K562 (cell line): ENCODE data around the gene LRRC8C. TPM values are rescaled to one million over a fixed set of nuclear protein-coding genes. Genes with fewer than 3 reads are reported as not detected.

Experiments
- ATAC-seq: fragments of 200-7000 bp; cut with Tn5 transposase; 3 replicates; pipeline ENCODE4 v1.9.1; 2020; ENCODE audit warnings: moderate library complexity
- BruUV-seq: library from RNA; stranded (reverse); fragments of 400-500 nt; replicated peaks from 2 replicates; lab custom pipeline; 2021; lab: Mats Ljungman, UMichigan
- CTCF ChIA-PET: fragments of 300-600 bp; formaldehyde crosslinking; extraction: SDS; loops from one replicate; lab custom pipeline; 2021; ENCODE audit warnings: low intra/inter-chr PET ratio; lab: Yijun Ruan, JAX
- POLR2A ChIA-PET: fragments of 300-600, 350-650 bp; sonication (Branson Sonifier 250); formaldehyde crosslinking; extraction: SDS; loops from one replicate; lab custom pipeline; 2021; ENCODE audit warnings: antibody characterized with exemption, inconsistent platforms; lab: Yijun Ruan, JAX
- DNase-seq, 4 experiments: peaks; one replicate each; pipeline versions ENCODE4 v3.0.0 to v3.0.0-alpha.2; 2011 to 2018; ENCODE audit warnings: low spot score in 3 of 4, mixed read lengths in 3 of 4; ENCODE audit errors: extremely low read depth in 1 of 4
- FAIRE-seq: peaks from 2 replicates; lab custom pipeline; 2011; peaks lifted over from hg19 to GRCh38; lab: Jason Lieb, UNC
- H2AFZ ChIP-seq: 2 replicates; pipeline ENCODE4 v1.6.0; 2011; ENCODE audit warnings: low read depth, low read length, control low read depth, inconsistent platforms
- H3K27ac ChIP-seq: fragments of 200-600 bp; 3 replicates; pipeline ENCODE4 v1.8.0; 2011; ENCODE audit warnings: low read depth, mild to moderate bottlenecking, control low read depth, inconsistent platforms, low read length, moderate library complexity, mixed read lengths; ENCODE audit errors: extremely low read depth
- H3K27me3 ChIP-seq, 2 experiments: fragments of 300-600 bp in 1 of 2; 2 replicates in 1 of 2; 3 replicates in 1 of 2; pipeline versions ENCODE4 v1.6.0 to v1.8.0; 2011; ENCODE audit warnings: inconsistent platforms in 2 of 2, low read length in 2 of 2, mild to moderate bottlenecking in 1 of 2, mixed read lengths in 1 of 2, moderate library complexity in 1 of 2; ENCODE audit not compliant: control insufficient read depth in 2 of 2, insufficient read depth in 2 of 2
- H3K36me3 ChIP-seq: fragments of 300-600 bp; 3 replicates; pipeline ENCODE4 v1.8.0; 2011; ENCODE audit warnings: mild to moderate bottlenecking, low read length, inconsistent platforms; ENCODE audit not compliant: control insufficient read depth, insufficient read depth
- H3K4me1 ChIP-seq, 2 experiments: fragments of 200-600 bp in 1 of 2; replicated peaks in 1 of 2; 2 replicates in 1 of 2; 3 replicates in 1 of 2; pipeline versions ENCODE4 v1.5.1 to v1.8.0; 2011; ENCODE audit warnings: inconsistent platforms in 2 of 2, low read length in 2 of 2, mild to moderate bottlenecking in 1 of 2, mixed read lengths in 1 of 2, moderate library complexity in 1 of 2; ENCODE audit not compliant: control insufficient read depth in 2 of 2, insufficient read depth in 2 of 2
- H3K4me2 ChIP-seq: 2 replicates; pipeline ENCODE4 v1.6.1; 2011; ENCODE audit warnings: low read length, control low read depth, inconsistent platforms, mixed read lengths; ENCODE audit not compliant: insufficient read depth
- H3K4me3 ChIP-seq: fragments of 200-600 bp; sonication (generic), shearing (Covaris generic); 2 replicates; pipeline ENCODE4 v1.5.1; 2016; ENCODE audit warnings: control low read depth, inconsistent platforms
- H3K79me2 ChIP-seq: fragments of 200-600 bp; 3 replicates; pipeline ENCODE4 v1.8.0; 2011; ENCODE audit warnings: low read length, inconsistent platforms; ENCODE audit not compliant: control insufficient read depth, insufficient read depth
- H3K9ac ChIP-seq, 2 experiments: 2 replicates each; pipeline versions ENCODE4 v1.6.0 to v1.6.1; 2011; ENCODE audit warnings: low read depth in 2 of 2, low read length in 2 of 2, control low read depth in 1 of 2, inconsistent platforms in 1 of 2, mild to moderate bottlenecking in 1 of 2, mixed read lengths in 1 of 2; ENCODE audit not compliant: insufficient read depth in 1 of 2
- H3K9me1 ChIP-seq: one replicate; pipeline ENCODE4 v1.6.0; 2011; ENCODE audit warnings: inconsistent platforms, mild to moderate bottlenecking, low read length, moderate library complexity; ENCODE audit not compliant: control insufficient read depth, insufficient read depth
- H3K9me3 ChIP-seq: replicated peaks from 2 replicates; pipeline ENCODE4 v1.5.1; 2011; ENCODE audit warnings: low read depth, low read length, inconsistent platforms; ENCODE audit not compliant: control insufficient read depth, insufficient read depth
- H4K20me1 ChIP-seq: replicated peaks from 2 replicates; pipeline ENCODE4 v1.6.1; 2011; ENCODE audit warnings: low read length, inconsistent platforms, mixed read lengths; ENCODE audit not compliant: control insufficient read depth, insufficient read depth
- MIER1 ChIP-seq: fragments of 450-650 bp; IDR thresholded peaks from 2 replicates; pipeline ENCODE4 v1.6.1; 2016; ENCODE audit warnings: antibody characterized with exemption, mild to moderate bottlenecking, low read depth
- RUNX1 ChIP-seq: sonication (generic); IDR thresholded peaks from 2 replicates; pipeline ENCODE4 v1.6.1; 2016; ENCODE audit warnings: antibody characterized with exemption, low read depth
- WGBS: fragments of 100-300 bp; shearing (Covaris generic); methylation state at CpG from one replicate; pipeline ENCODE4 v1.1.6; 2016; ENCODE audit warnings: low coverage, mixed read lengths; ENCODE audit not compliant: insufficient coverage; ENCODE audit errors: missing lambda C conversion rate; 5-methylcytosine and 5-hydroxymethylcytosine counted together
- in situ Hi-C: fragments of 300-500 bp; cut with MboI; formaldehyde crosslinking; loops from 4 replicates; pipeline ENCODE4 v1.15.0; 2018; ENCODE audit warnings: inconsistent platforms, mixed read lengths
- intact Hi-C: fragments of 100-400 bp; cut with micrococcal nuclease; formaldehyde crosslinking; loops from 2 replicates; pipeline ENCODE4 v1.14.2; 2022
- polyA plus RNA-seq, 8 experiments: library from polyadenylated mRNA; depleted of rRNA in 4 of 8; stranded (reverse) in 5 of 8; unstranded in 3 of 8; fragments of >200 nt; fragmentation: Nextera tagmentation in 2 of 8; fragmentation: Illumina TruSeq in 1 of 8; extraction: Ambion mirVana in 2 of 8; extraction: Trizol in 1 of 8; gene quantifications; 2 replicates each; pipeline versions ENCODE4 v1.2.1 to v1.2.3, GENCODE V29; 2011 to 2014; ENCODE audit warnings: inconsistent platforms in 1 of 8, missing spikeins in 1 of 8
- small RNA-seq: library from RNA; depleted of rRNA; stranded (forward); fragments of <200 nt; gene quantifications from one replicate; pipeline ENCODE3, GENCODE V24; 2014
- total RNA-seq, 7 experiments: library from RNA; depleted of rRNA in 6 of 7; stranded (reverse); fragments of >200 nt in 6 of 7; fragmentation: Illumina TruSeq in 2 of 7; extraction: Trizol in 2 of 7; gene quantifications; 2 replicates each; pipeline versions ENCODE4 v1.2.1 to v1.2.3, GENCODE V29; 2011 to 2021; ENCODE audit warnings: low replicate concordance in 1 of 7
- TF ChIP-seq, protein P1 (sequence below): fragments of 450-650 bp; IDR thresholded peaks from 2 replicates; pipeline ENCODE4 v1.6.1; 2014; ENCODE audit warnings: low read depth, mild to moderate bottlenecking, moderate library complexity, borderline replicate concordance

Gene LRRC8C
- total and polyA plus RNA-seq, 9 of the 15 experiments (the other 6 are each of a cell fraction or from before 2014, with no cell fraction given): 1.00 to 12.5 (median 4.5) TPM

DNA sequence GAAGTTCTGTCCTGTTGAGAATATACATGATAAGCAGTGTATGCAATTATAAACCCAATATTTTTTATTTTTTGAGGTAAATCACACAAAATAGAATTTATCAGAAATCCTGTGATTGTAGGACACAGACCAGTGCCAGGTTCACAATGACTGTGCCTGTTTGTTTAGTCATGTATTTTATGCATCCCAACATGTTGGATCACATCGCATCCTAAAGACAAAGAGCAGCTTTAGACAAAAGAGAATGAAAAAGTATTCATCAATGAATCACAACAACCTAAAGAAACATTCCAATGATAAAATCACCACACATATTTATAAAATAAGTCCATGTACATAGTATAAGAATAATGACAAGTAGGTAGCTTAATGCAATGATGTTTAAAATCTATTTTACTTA is 134.7 kb downstream of the LRRC8C start:
- FAIRE-seq (no peak), ATAC-seq (no peak), DNase-seq (no peak)
- Histone ChIP-seq H3K79me2 (no peaks in the 10 kb centered on the region), H3K9ac (no peak overlapping the region), H3K4me1 (peaks cover 9 to 13% of the 10 kb centered on the region in 2 experiments), H2AFZ (no peak overlapping the region), H3K9me3 (no peaks in the 10 kb centered on the region), H4K20me1 (no peaks in the 10 kb centered on the region), H3K9me1 (no peaks in the 10 kb centered on the region), H3K27ac (no peak overlapping the region), H3K27me3 (no peaks in the 10 kb centered on the region), H3K4me2 (no peak overlapping the region), H3K4me3 (no peak overlapping the region)
- in situ Hi-C loops: loop anchor here (10.0 kb wide), 1 partner anchor 283 kb away; no protein-coding TSS in a partner anchor
- intact Hi-C loops: no loop called here
- ChIA-PET POLR2A (no interaction called here), CTCF (no interaction called here)
- BruUV-seq: no TSS peak
- WGBS: 64% methylated on average over 1 of the region's 1 CpG
- no peak for TF ChIP-seq MIER1
- no peak for TF ChIP-seq RUNX1
- TF ChIP-seq, protein P1, sequence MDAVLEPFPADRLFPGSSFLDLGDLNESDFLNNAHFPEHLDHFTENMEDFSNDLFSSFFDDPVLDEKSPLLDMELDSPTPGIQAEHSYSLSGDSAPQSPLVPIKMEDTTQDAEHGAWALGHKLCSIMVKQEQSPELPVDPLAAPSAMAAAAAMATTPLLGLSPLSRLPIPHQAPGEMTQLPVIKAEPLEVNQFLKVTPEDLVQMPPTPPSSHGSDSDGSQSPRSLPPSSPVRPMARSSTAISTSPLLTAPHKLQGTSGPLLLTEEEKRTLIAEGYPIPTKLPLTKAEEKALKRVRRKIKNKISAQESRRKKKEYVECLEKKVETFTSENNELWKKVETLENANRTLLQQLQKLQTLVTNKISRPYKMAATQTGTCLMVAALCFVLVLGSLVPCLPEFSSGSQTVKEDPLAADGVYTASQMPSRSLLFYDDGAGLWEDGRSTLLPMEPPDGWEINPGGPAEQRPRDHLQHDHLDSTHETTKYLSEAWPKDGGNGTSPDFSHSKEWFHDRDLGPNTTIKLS: no peak
- TF ChIP-seq, all 486 proteins: peak for 0
- no peaks in the 10 kb centered on the region for H3K36me3 ChIP-seq

Small RNA genes within 50 kb of the gene (small RNA-seq; reads per million reads assigned to genes)
- gene AC093423.1: not detected

Other genes with a start within 250 kb of the LRRC8C start
- 9.2 and 9.7 TPM in 2 replicates for gene LRRC8B, start 108.3 kb upstream of the LRRC8C start, total RNA-seq (2014; rRNA removed)
- gene LRRC8B, start 108.3 kb upstream of the LRRC8C start, total RNA-seq (2014; rRNA removed; fragmentation: Illumina TruSeq; extraction: Trizol): 17.1 and 21.9 TPM in 2 replicates
- 13.5 and 14.4 TPM in 2 replicates for gene LRRC8B, start 108.3 kb upstream of the LRRC8C start, total RNA-seq (2015; rRNA removed; fragmentation: Illumina TruSeq; extraction: Trizol)
- 20.3 and 25.7 TPM in 2 replicates for gene LRRC8B, start 108.3 kb upstream of the LRRC8C start, total RNA-seq (2021)
- gene LRRC8B, start 108.3 kb upstream of the LRRC8C start, polyA plus RNA-seq (2011; rRNA removed): 42.3 and 43.7 TPM in 2 replicates
- 15.8 and 16.0 TPM in 2 replicates for gene LRRC8B, start 108.3 kb upstream of the LRRC8C start, polyA plus RNA-seq (2014; fragmentation: Illumina TruSeq; extraction: Trizol)
- 1 to 10 TPM; 4.3 to 5.7 TPM for gene LRRC8B, start 108.3 kb upstream of the LRRC8C start, polyA plus RNA-seq (2014; fragmentation: Nextera tagmentation; extraction: Ambion mirVana)
- gene LRRC8B, start 108.3 kb upstream of the LRRC8C start, polyA plus RNA-seq (2014; rRNA removed): 10.5 and 12.3 TPM in 2 replicates
- 11.4 and 12.4 TPM in 2 replicates for gene LRRC8D, start 187.9 kb downstream of the LRRC8C start, total RNA-seq (2014; rRNA removed)
- gene LRRC8D, start 187.9 kb downstream of the LRRC8C start, total RNA-seq (2014; rRNA removed; fragmentation: Illumina TruSeq; extraction: Trizol): 21.9 and 25.5 TPM in 2 replicates
- 13.6 and 14.7 TPM in 2 replicates for gene LRRC8D, start 187.9 kb downstream of the LRRC8C start, total RNA-seq (2015; rRNA removed; fragmentation: Illumina TruSeq; extraction: Trizol)
- gene LRRC8D, start 187.9 kb downstream of the LRRC8C start, total RNA-seq (2021): 22.1 and 25.0 TPM in 2 replicates
- 53.9 and 66.3 TPM in 2 replicates for gene LRRC8D, start 187.9 kb downstream of the LRRC8C start, polyA plus RNA-seq (2011; rRNA removed)
- gene LRRC8D, start 187.9 kb downstream of the LRRC8C start, polyA plus RNA-seq (2014; fragmentation: Illumina TruSeq; extraction: Trizol): 24.9 and 26.1 TPM in 2 replicates
- 1 to 10 TPM; 3.4 to 7.8 TPM for gene LRRC8D, start 187.9 kb downstream of the LRRC8C start, polyA plus RNA-seq (2014; fragmentation: Nextera tagmentation; extraction: Ambion mirVana)
- gene LRRC8D, start 187.9 kb downstream of the LRRC8C start, polyA plus RNA-seq (2014; rRNA removed): 14.7 and 15.9 TPM in 2 replicates